ENCODE results near the gene PHYHIPL.

PHYHIPL gene

GRCh38 chr10:59265141-59265540 is 88.7 kb downstream of the PHYHIPL start:
- no peaks in the 10 kb centered on the region for H3K79me2 ChIP-seq (ENCODE audit: low read length)
- no peaks in the 10 kb centered on the region for H3K9me3 ChIP-seq (replicated peaks; ENCODE audit: insufficient read depth, low read length)
- TF ChIP-seq CTCF (IDR thresholded peaks at IDR 0.05; ENCODE audit: low read length) (no peak), EZH2phosphoT487 (IDR thresholded peaks at IDR 0.05; ENCODE audit: low read length) (no peak), EZH2 (optimal IDR thresholded peaks at IDR 0.05; ENCODE audit: low read depth, low read length) (no peak)
- H3F3A ChIP-seq (ENCODE audit: insufficient read depth, low read length): no peaks in the 10 kb centered on the region
- H3K4me3 ChIP-seq (ENCODE audit: low read length): no peak overlapping the region
- no peaks in the 10 kb centered on the region for H3K9me2 ChIP-seq (replicated peaks; ENCODE audit: insufficient read depth, low read length)
- DNase-seq: no peak
- H3K27me3 ChIP-seq (replicated peaks; ENCODE audit: insufficient read depth, low read length): no peaks in the 10 kb centered on the region
- no peak overlapping the region for H3K4me2 ChIP-seq (ENCODE audit: low read depth, low read length)
- H3K4me1 ChIP-seq (ENCODE audit: low read length): no peaks in the 10 kb centered on the region
- H2AFZ ChIP-seq (ENCODE audit: low read length): no peak overlapping the region
- H3K27ac ChIP-seq (ENCODE audit: low read length): no peak overlapping the region
- H3K36me3 ChIP-seq (replicated peaks; ENCODE audit: insufficient read depth, low read length): no peaks in the 10 kb centered on the region
- no peak overlapping the region for H3K9ac ChIP-seq (ENCODE audit: low read length)
- no peaks in the 10 kb centered on the region for H4K20me1 ChIP-seq (ENCODE audit: insufficient read depth, low read length)

- no peaks in the 10 kb centered on the region for H4K20me1 ChIP-seq (ENCODE audit: insufficient read depth, low read length)
- no peak for DNase-seq
- TF ChIP-seq EZH2phosphoT487 (IDR thresholded peaks at IDR 0.05; ENCODE audit: low read length) (no peak), EZH2 (optimal IDR thresholded peaks at IDR 0.05; ENCODE audit: low read depth, low read length) (no peak), CTCF (IDR thresholded peaks at IDR 0.05; ENCODE audit: low read length) (no peak)
- no peaks in the 10 kb centered on the region for H3F3A ChIP-seq (ENCODE audit: insufficient read depth, low read length)
- no peak overlapping the region for H3K27ac ChIP-seq (ENCODE audit: low read length)
- no peaks in the 10 kb centered on the region for H3K36me3 ChIP-seq (replicated peaks; ENCODE audit: insufficient read depth, low read length)
- no peaks in the 10 kb centered on the region for H3K9me2 ChIP-seq (replicated peaks; ENCODE audit: insufficient read depth, low read length)
- no peaks in the 10 kb centered on the region for H3K9me3 ChIP-seq (replicated peaks; ENCODE audit: insufficient read depth, low read length)
- no peak overlapping the region for H3K9ac ChIP-seq (ENCODE audit: low read length)
- H3K4me1 ChIP-seq (ENCODE audit: low read length): no peaks in the 10 kb centered on the region
- no peak overlapping the region for H3K4me2 ChIP-seq (ENCODE audit: low read depth, low read length)
- H3K79me2 ChIP-seq (ENCODE audit: low read length): no peaks in the 10 kb centered on the region
- no peak overlapping the region for H3K4me3 ChIP-seq (ENCODE audit: low read length)
- H3K27me3 ChIP-seq (replicated peaks; ENCODE audit: insufficient read depth, low read length): no peaks in the 10 kb centered on the region
- no peak overlapping the region for H2AFZ ChIP-seq (ENCODE audit: low read length)
Measured at GRCh38 chr10:59266321-59266720, 89.9 kb downstream of the PHYHIPL start.

- DNase-seq: no peak
- Histone ChIP-seq H3F3A (ENCODE audit: insufficient read depth, low read length) (no peaks in the 10 kb centered on the region), H4K20me1 (ENCODE audit: insufficient read depth, low read length) (no peaks in the 10 kb centered on the region), H2AFZ (ENCODE audit: low read length) (no peak overlapping the region), H3K4me3 (ENCODE audit: low read length) (no peak overlapping the region), H3K4me1 (ENCODE audit: low read length) (no peaks in the 10 kb centered on the region), H3K9ac (ENCODE audit: low read length) (no peak overlapping the region), H3K79me2 (ENCODE audit: low read length) (no peaks in the 10 kb centered on the region), H3K9me2 (replicated peaks; ENCODE audit: insufficient read depth, low read length) (no peaks in the 10 kb centered on the region), H3K4me2 (ENCODE audit: low read depth, low read length) (no peak overlapping the region), H3K9me3 (replicated peaks; ENCODE audit: insufficient read depth, low read length) (no peaks in the 10 kb centered on the region), H3K27ac (ENCODE audit: low read length) (no peak overlapping the region), H3K27me3 (replicated peaks; ENCODE audit: insufficient read depth, low read length) (no peaks in the 10 kb centered on the region), H3K36me3 (replicated peaks; ENCODE audit: insufficient read depth, low read length) (no peaks in the 10 kb centered on the region)
- TF ChIP-seq CTCF (IDR thresholded peaks at IDR 0.05; ENCODE audit: low read length) (no peak), EZH2 (optimal IDR thresholded peaks at IDR 0.05; ENCODE audit: low read depth, low read length) (no peak), EZH2phosphoT487 (IDR thresholded peaks at IDR 0.05; ENCODE audit: low read length) (no peak)
Measured at GRCh38 chr10:59268460-59268859, 92.0 kb downstream of the PHYHIPL start.

Data from MM.1S (cell line).